Pons (tissue), 1 donor: Measurements from ENCODE around the gene TCF12.

Experiments
- DNase-seq: peaks from one replicate; pipeline ENCODE4 v3.0.0-alpha.2; 2016; ENCODE audit warnings: low spot score

The TCF12 gene

GRCh38 chr15:57253082-57253481, 334.6 kb downstream of the TCF12 start:
- DNase-seq = no peak

- no peak for DNase-seq
Observed at GRCh38 chr15:57253500-57253899, 335.1 kb downstream of the TCF12 start.

- no peak for DNase-seq
Observed at GRCh38 chr15:57255751-57256341, 337.4 kb downstream of the TCF12 start.

- DNase-seq = no peak
Observed at GRCh38 chr15:57256939-57257338, 338.5 kb downstream of the TCF12 start.

GRCh38 chr15:57259568-57260040, 341.2 kb downstream of the TCF12 start:
- DNase-seq = no peak

- no peak for DNase-seq
Observed at GRCh38 chr15:57263520-57263919, 345.1 kb downstream of the TCF12 start.

GRCh38 chr15:57272771-57273357, 354.4 kb downstream of the TCF12 start:
- peak; percentile 61 for DNase-seq

GRCh38 chr15:57273402-57273801, 355.0 kb downstream of the TCF12 start:
- no peak for DNase-seq

GRCh38 chr15:57278439-57278838, 360.0 kb downstream of the TCF12 start:
- no peak for DNase-seq

- DNase-seq = no peak
Observed at GRCh38 chr15:57280464-57280863, 362.0 kb downstream of the TCF12 start.

GRCh38 chr15:57281321-57281720, 362.9 kb downstream of the TCF12 start:
- DNase-seq = no peak

GRCh38 chr15:57282686-57283085, 364.2 kb downstream of the TCF12 start:
- DNase-seq = no peak

GRCh38 chr15:57283774-57284503, 365.5 kb downstream of the TCF12 start:
- DNase-seq = no peak

- DNase-seq = no peak
Observed at GRCh38 chr15:57284535-57284934, 366.1 kb downstream of the TCF12 start.

GRCh38 chr15:57285386-57285785, 366.9 kb downstream of the TCF12 start:
- DNase-seq = no peak

GRCh38 chr15:57286446-57287122, 368.1 kb downstream of the TCF12 start:
- no peak for DNase-seq

- DNase-seq = no peak
Observed at GRCh38 chr15:57287123-57287521, 368.7 kb downstream of the TCF12 start.

GRCh38 chr15:57288926-57289580, 370.6 kb downstream of the TCF12 start:
- no peak for DNase-seq

- no peak for DNase-seq
Observed at GRCh38 chr15:57290187-57290586, 371.7 kb downstream of the TCF12 start.

GRCh38 chr15:57290826-57291225, 372.4 kb downstream of the TCF12 start:
- DNase-seq = no peak

- no peak for DNase-seq
Observed at GRCh38 chr15:57296473-57297162, 378.2 kb downstream of the TCF12 start.

GRCh38 chr15:57297163-57297593, 378.7 kb downstream of the TCF12 start:
- DNase-seq = no peak
